Right lobe of liver (tissue), 6 donors: ENCODE data around the gene EYA2. TPM values are rescaled to one million over a fixed set of nuclear protein-coding genes. Genes with fewer than 3 reads are reported as not detected.

Source experiments
- ATAC-seq, 4 donors: fragments of 200-7000 bp; cut with Tn5 transposase; one replicate each; pipeline ENCODE4 v1.9.1; 2020; ENCODE audit warnings: mild to moderate bottlenecking in 4 of 4, moderate library complexity in 4 of 4
- DNase-seq, 3 donors: peaks; one replicate each; pipeline ENCODE4 v3.0.0-alpha.2; 2020
- H3K27ac ChIP-seq, 3 donors: fragments of 200-600 bp; one replicate each; pipeline ENCODE4 v1.8.0; 2022
- H3K27me3 ChIP-seq, 2 donors: fragments of 200-600 bp; one replicate each; pipeline ENCODE4 v1.8.0; 2022
- H3K36me3 ChIP-seq, 4 donors: fragments of 200-600 bp; sonication (generic) in 1 of 4; one replicate each; pipeline versions ENCODE4 v1.5.1 to v1.8.0; 2017 to 2022; ENCODE audit warnings: control low read depth in 1 of 4
- H3K4me1 ChIP-seq, 4 donors: fragments of 200-600 bp; sonication (generic) in 1 of 4; one replicate each; pipeline versions ENCODE4 v1.5.1 to v1.8.0; 2017 to 2022; ENCODE audit warnings: control low read depth in 1 of 4
- H3K4me3 ChIP-seq, 3 donors: fragments of 200-600 bp; one replicate each; pipeline ENCODE4 v1.8.0; 2022
- H3K9me3 ChIP-seq, 4 donors: fragments of 200-600 bp; sonication (generic) in 1 of 4; one replicate each; pipeline versions ENCODE4 v1.5.1 to v1.8.0; 2017 to 2022; ENCODE audit warnings: control low read depth in 1 of 4
- CTCF ChIP-seq, 4 donors: fragments of 200-600 bp in 3 of 4; fragments of 450-650 bp in 1 of 4; IDR thresholded peaks; one replicate each; pipeline versions ENCODE4 v1.5.1 to v1.8.0; 2016 to 2022; ENCODE audit warnings: antibody characterized with exemption in 4 of 4, mild to moderate bottlenecking in 2 of 4
- POLR2A ChIP-seq: fragments of 450-650 bp; IDR thresholded peaks from one replicate; pipeline ENCODE4 v1.6.1; 2017; ENCODE audit warnings: antibody characterized with exemption, mild to moderate bottlenecking
- WGBS: methylation state at CpG from one replicate; pipeline ENCODE4 v1.1.6; 2018; ENCODE audit warnings: low coverage, low lambda C conversion rate; ENCODE audit not compliant: insufficient coverage; ENCODE audit errors: missing lambda C conversion rate; 5-methylcytosine and 5-hydroxymethylcytosine counted together
- intact Hi-C, 2 donors: fragments of 100-400 bp; cut with DNase I; formaldehyde crosslinking; loops; one replicate each; pipeline versions ENCODE4 v1.11.2 to v1.14.1; 2022
- total RNA-seq, 6 experiments: library from RNA; depleted of rRNA in 2 of 6; stranded (reverse); fragments of >200 nt in 2 of 6; fragmentation: NEBNext Ultra II Directional in 3 of 6; extraction: Animal tissue kit (Norgen Biotek cat#: 25700) in 3 of 6; gene quantifications; one replicate each; pipeline versions ENCODE4 v1.1.0 to v1.2.4, GENCODE V29; 2016 to 2023
- donor health status: DM: no; HTN: yes; CAD: no.
- donor health status: DM: no; HTN: no; CAD: no.
- donor health status: DM: no; HTN: no; CAD: no.
- donor health status: DM: no; HTN: yes; CAD: no.
- donor health status: DM: no; HTN: yes; CAD: no.

EYA2 gene
- total RNA-seq, 6 experiments from 2014 or later, result 0.12 to 3.0 (median 0.49) TPM

DNA sequence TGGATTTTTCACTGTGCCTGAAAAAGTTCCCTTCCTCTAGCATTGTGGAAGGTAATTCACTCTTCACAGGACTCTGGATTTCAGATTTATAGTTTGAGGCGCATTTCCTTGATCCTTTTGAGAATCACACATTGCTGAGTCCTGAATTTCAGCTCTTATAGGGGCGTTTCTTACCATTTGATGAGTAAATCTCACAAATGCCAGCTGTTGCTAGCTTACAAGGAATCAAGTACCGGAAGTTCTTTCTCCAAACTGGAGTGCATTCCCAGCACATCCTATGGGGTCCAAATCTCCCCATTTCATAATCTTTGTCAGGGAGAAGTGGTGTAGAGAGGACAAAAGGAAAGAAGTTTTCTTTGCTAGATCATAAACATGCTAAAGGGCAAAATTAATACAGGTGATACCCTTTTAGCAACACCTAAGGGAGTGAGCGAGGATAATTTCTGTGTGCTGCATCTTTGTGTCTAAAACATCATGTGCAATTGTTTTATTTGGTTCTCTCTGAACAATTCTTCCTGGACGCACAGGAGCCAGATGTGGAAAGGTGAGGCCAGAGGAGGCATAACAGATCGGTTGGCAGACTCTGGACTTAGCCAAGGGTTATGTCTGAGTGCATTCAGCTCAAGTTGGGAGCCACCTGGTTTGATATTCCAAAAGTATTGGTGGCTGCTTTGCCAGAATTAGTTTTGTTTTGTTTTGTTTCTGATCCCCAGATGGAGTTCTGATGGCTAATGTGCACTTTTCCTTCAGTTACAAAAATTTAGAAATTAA is 37.4 kb upstream of the EYA2 start:
- Histone ChIP-seq H3K4me1 (no peaks in the 10 kb centered on the region), H3K4me3 (no peak overlapping the region), H3K9me3 (no peaks in the 10 kb centered on the region), H3K27me3 (no peaks in the 10 kb centered on the region), H3K36me3 (no peaks in the 10 kb centered on the region), H3K27ac (no peak overlapping the region)
- no peak for ATAC-seq
- intact Hi-C loops, result no loop called here
- WGBS, result 52% methylated on average over 4 of the region's 6 CpGs
- no peak for DNase-seq
- no peak for TF ChIP-seq POLR2A
- TF ChIP-seq CTCF (IDR thresholded peaks at IDR 0.05), result no peak

GRCh38 chr20:46865824-46866223 is 28.8 kb upstream of the EYA2 start:
- Histone ChIP-seq H3K4me1 (no peaks in the 10 kb centered on the region), H3K9me3 (no peaks in the 10 kb centered on the region), H3K36me3 (no peaks in the 10 kb centered on the region), H3K27me3 (no peaks in the 10 kb centered on the region), H3K4me3 (no peak overlapping the region), H3K27ac (no peak overlapping the region)
- ATAC-seq (no peak), DNase-seq (no peak)
- intact Hi-C loops, result no loop called here
- 75% methylated on average over 4 of the region's 4 CpGs for WGBS
- TF ChIP-seq CTCF (IDR thresholded peaks at IDR 0.05), result no peak
- no peak for TF ChIP-seq POLR2A

GRCh38 chr20:46870041-46870440 is 24.6 kb upstream of the EYA2 start:
- DNase-seq (no peak), ATAC-seq (no peak)
- intact Hi-C loops, result no loop called here
- H3K27me3 ChIP-seq, result no peaks in the 10 kb centered on the region
- TF ChIP-seq CTCF (IDR thresholded peaks at IDR 0.05) (no peak), POLR2A (no peak)
- no peaks in the 10 kb centered on the region for H3K36me3 ChIP-seq
- H3K4me3 ChIP-seq, result no peak overlapping the region
- H3K27ac ChIP-seq, result no peak overlapping the region
- H3K9me3 ChIP-seq, result no peaks in the 10 kb centered on the region
- no peaks in the 10 kb centered on the region for H3K4me1 ChIP-seq
- WGBS, result 40% methylated on average over 1 of the region's 1 CpG

- intact Hi-C loops, result no loop called here
- ATAC-seq, result no peak
- DNase-seq, result no peak
- Histone ChIP-seq H3K27me3 (no peaks in the 10 kb centered on the region), H3K4me1 (no peaks in the 10 kb centered on the region), H3K4me3 (no peak overlapping the region), H3K36me3 (no peaks in the 10 kb centered on the region), H3K27ac (no peak overlapping the region), H3K9me3 (no peaks in the 10 kb centered on the region)
- 56% methylated on average over 13 of the region's 13 CpGs for WGBS
- TF ChIP-seq POLR2A (no peak), CTCF (IDR thresholded peaks at IDR 0.05) (no peak)
Observed at GRCh38 chr20:46872328-46873211, 22.1 kb upstream of the EYA2 start.
